Hematopoietic multipotent progenitor cell (in vitro differentiated cells): ENCODE measurements around the gene PARD3. TPM values are rescaled to one million over a fixed set of nuclear protein-coding genes. Genes with fewer than 3 reads are reported as not detected.

Source experiments
- DNase-seq, 3 donors: peaks; one replicate each; pipeline ENCODE4 v3.0.0-alpha.2; 2011 to 2015; ENCODE audit warnings: low read depth in 2 of 3, low spot score in 2 of 3
- total RNA-seq: library from RNA; depleted of rRNA; stranded (reverse); fragments of >200 nt; gene quantifications from one replicate; pipeline ENCODE4 v1.2.3, GENCODE V29; 2012

Gene PARD3
- total RNA-seq, 1 donor: 3.2 TPM

DNA sequence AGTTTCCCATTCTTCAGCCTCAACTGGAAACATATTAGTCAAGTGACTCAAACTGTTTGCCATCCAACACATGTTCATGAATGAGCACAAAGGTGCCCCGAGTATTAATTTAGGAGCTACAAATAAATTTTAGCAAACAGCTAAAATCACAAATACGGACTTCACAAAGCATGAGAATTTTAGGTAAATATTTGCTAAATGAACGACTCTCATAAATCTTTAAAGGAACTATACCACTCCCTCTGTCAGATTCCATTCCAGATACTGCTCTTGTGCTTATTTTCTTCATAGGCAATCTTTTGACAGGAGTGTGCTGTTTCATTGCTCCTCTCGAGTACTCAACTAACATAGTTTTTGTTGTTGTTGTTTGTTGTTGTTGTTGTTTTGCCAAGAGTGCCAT lies 330.9 kb downstream of the PARD3 start:
- DNase-seq: no peak

DNA sequence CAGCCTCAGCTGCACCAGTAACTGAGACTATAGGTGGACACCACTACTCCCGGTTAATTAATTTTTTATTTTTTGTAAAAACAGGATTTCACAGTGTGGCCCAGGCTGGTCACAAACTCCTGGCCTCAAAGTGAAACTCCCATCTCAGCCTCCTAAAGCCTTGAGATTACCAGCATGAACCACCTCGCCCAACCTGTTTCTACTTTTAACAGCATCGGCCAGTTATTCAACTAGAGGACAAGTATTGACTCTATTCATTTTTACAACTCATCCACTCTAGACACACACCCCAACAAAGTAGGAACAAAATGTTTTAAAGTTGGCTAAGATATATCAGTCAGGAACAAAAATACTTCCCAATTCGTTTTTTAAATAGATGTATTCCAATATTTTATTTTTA lies 334.8 kb downstream of the PARD3 start:
- DNase-seq: no peak

DNA sequence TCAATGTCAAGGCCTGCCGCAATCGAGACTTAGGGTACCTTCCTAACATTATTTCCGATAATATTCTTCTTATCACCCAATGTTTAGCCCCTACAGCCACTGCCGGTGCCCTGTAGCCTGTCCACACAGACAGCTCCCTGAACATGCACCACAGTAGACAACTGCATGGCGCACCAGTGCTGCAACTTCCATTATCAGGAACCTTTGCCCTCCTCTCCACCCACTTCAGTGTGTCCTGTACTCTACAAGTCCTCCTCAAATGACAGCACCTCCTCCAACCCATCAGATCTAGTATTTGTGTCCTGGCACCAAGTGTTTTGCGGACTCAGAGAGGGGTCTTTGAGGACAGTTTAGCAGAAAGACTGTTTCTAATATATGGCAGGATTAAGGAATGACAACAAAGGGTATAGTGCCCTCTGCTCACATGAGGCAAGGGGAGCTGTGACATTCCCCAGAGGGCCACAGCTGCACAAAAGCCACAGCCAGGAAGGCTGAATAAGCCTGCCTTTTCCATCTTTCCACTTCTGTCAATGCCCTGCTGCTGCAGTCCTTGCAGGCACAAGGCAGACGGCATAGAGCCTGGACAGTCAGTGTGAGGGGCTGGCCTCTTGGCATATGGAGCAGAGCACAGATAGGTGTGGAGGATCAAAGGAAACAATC lies 335.4 kb downstream of the PARD3 start:
- DNase-seq: no peak

DNA sequence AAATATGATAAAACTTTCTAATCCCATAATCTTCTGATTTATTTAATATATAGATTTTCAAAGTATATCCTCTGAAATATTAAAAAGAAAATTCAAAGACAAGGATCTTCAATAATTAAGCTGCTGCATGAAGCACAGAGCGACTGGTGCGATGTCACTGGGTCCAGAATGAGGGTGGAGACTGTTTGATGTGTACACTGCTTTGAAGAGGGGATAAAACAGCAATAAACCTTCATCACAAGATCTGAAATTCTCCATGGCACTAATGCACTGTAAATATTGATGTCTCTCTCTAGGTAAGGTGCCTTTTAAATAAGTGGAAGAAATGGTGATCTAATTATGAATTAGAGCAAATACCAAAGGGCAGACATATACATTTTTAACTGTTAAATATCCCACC lies 337.8 kb downstream of the PARD3 start:
- no peak for DNase-seq

DNA sequence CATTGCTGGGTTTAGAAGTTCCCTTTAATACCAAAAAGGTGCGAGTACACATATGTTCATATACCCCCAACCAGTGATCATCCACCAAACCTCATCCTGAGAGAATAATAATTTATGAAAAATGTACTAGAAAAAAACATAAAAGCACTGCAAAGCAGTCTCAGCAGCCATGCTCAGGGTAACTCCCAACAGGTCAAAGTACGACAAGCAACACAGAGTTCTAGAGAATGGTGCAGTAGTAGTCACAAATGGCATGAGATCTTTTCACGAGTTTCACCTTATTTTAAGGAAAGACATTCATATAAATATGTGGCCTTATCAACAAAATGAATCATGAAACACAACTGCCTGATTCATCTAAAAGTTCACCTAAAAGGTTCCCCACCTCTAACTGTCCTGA lies 338.5 kb downstream of the PARD3 start:
- DNase-seq: no peak

DNA sequence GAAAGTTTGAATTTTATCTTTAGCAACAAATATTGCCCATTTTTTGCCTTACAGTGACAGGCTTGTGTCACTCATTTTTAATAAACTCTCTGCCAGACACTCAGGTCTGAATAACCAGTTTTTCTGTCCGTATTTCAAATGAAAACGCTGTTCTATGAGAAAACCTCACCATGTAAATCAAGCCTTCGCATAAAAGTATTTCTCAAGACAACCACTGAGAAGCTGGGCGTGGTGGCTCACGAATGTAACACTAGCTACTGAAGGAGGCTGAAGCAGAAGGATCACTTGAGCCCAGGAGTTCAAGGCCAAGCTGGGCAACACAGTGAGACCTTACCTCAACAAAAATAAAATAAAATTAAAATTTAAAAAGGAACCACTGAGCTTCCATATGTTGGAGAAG lies 339.3 kb downstream of the PARD3 start:
- DNase-seq: no peak

DNA sequence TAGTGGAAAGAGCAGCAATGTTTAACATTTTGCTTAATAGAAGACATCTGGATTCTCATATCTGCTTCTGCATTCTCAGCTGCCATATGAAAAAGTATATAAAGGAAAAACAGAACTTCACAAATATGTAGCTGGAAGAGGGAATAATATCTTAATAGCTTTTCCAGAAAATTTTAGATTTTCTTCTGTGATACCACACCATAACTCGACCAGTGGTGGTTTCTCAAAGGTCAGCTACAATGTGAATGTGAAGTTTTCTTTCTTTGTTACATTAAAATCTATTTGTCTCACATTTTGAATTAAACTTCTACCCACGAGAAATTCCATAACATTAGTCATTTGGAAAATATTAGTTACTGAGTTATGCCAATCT lies 339.8 kb downstream of the PARD3 start:
- no peak for DNase-seq

DNA sequence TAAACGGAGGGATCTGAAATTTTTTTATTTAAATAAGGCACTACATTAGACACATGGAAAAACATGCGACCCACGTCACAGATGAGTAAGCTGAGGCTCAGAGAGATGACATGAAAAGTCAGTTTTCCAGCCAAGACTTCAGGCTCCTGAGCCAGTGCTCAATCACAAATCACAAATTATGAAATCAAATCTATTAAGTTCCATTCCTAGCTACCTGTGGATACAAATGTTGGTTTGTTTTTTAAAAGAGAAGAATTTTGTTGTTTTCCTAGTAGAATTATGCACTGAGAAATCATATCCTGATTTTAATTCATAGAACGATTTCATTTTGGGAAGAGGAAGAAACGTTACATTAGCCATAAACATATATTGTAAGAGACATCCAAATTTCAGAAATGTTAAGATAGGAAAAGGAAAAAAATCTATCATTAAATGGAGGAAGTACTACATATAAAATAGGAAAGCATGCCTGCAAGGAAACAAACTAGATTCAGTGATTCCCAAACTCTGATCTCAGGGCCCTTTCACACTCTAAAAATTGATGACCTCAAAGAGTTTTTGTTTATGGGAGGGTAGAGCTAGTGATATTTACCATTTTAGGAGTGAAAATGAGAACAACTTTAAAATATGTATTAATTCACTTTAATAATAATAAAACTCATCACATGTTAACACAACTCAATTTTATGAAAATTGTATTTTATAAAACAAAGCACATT lies 340.4 kb downstream of the PARD3 start:
- DNase-seq: no peak

DNA sequence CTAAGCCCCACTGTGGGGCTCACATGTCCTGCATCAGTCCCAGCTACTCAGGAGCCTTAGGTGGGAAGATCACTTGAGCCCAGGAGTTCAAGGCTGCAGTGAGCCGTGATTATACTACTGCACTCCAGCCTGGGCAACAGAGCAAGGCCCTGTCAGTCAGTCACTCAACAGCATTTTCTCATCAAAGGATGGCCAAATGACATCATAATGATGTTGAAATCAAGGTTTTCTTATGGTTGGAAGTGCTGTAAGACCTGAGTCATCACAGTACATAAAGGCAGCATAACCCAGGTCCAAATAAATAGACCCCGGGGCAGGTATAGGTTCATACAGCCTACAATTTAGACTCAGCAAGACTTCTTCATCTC lies 341.1 kb downstream of the PARD3 start:
- no peak for DNase-seq

DNA sequence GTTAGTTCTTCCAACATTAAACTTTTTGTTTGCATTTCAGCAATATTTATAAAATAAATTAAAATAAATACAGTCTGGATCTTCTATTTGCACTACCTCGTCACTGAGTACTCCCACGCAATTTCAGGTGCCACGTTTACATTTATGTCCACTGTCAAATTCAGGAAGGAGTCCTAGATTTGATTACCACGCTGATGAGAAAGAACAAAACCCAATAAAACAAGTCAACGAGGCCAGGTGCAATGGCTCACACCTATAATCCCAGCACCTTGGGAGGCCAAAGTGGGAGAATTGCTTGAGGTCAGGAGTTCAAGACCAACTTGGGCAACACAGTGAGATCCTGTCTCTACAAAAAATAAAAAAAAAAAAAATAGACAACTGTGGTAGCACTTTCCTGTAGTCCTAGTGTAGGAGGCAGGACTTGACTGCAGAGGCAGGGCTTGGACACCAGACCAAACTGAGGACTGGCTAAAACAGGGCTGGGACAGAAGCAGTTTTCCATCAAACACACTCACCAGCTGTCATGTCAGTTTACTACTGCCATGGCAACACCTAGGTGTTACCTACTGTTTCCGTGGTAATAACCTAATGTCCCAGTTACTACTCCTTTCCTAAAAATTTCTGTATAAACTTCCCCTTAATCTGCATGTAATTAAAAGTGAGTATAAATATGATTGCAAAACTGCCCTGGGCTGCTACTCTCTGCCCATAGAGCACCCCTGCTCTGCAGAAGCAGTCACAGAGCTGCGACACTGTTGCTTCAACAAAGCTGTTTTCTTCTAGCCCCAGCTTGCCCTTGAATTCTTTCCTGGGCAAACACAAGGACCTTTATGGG lies 341.7 kb downstream of the PARD3 start:
- DNase-seq: no peak

DNA sequence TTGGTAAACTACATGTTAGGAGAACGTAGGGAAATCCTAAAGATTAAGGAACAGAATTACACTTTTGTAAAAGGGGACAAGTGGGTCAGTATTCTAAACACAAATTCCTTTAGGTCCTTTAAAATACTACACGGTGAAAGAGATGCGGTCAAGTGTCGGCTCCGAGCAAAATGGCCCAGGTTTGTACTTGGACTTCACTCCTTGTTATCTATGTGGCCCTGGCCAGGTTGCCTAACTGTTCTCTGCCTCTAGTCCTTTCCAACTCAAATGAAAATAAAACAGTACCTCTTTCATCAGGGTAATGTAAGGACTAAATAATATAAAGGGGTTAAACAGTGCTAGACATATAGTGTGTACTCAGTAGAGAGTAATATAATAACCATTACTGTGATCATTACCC lies 344.8 kb downstream of the PARD3 start:
- DNase-seq: no peak

DNA sequence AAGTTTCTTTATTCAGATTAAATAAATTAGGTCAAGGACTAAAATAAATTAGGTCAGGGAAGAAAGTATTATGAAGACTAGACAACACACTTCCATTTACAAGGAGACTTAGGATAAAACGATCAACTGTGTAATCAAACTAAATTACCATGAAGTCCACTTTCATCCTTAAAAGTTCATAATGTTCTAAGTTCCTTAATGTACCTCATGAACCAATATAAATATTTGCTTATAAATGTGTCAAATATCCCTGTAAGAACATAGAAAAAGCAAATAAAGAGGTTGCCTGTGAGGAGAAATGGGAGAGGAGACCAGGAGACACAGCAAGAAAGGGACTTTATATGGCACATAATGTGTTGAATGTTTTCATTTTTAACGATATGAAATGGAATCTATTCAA lies 345.6 kb downstream of the PARD3 start:
- DNase-seq: no peak

DNA sequence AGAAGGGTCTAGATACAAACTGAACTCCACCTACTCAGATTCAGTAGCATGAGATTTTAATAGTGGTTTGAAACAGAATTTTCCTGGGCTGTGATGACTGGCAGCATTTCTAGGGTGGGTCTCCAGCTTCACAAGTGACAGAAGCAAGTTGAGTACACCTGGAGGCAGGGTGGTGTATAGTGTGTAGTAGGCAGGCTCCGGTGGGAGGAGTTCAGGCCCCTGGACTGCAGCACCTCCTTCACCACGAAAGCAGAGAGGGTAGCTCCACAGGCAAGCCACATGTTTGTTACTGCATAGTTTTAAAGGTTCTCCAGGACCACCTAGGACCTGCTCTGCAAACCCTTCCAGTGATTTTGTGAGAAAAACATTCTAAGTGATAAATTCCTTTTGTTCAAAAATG lies 347.2 kb downstream of the PARD3 start:
- no peak for DNase-seq

DNA sequence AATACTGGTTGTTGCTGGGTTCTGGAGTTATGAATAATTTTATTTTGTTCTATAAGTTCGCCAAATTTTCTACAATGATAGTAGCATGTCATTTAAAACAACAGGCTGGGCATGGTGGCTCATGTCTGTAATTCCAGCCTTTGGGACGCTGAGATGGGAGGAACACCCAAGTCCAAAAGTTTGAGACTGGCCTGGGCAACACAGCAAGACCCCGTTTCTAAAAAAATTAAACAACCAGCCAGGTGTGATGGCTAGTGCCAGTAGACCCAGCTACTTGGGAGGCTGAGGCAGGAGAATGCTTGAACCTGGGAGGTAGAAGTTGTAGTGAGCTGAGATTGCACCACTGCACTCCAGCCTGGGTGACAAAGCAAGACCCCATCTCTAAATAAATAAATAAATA lies 347.7 kb downstream of the PARD3 start:
- DNase-seq: no peak

DNA sequence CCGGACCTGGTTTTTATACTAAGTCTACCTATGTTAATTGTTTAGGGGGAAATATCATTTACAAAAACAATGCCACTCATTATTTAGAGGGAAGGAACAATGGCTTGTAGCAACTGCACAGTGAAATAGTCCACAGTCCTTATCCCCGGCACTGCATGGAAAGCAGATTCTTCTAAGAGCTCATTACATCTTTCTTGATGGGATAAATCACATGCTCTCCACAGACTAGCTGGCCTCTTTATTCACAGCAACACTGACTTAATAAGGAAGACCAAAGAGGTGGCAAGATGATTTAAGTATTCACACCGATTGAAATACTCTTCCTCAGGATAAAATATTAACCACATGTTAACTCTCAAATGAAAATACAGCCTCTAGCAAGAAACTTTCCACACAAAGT lies 349.4 kb downstream of the PARD3 start:
- DNase-seq: no peak

DNA sequence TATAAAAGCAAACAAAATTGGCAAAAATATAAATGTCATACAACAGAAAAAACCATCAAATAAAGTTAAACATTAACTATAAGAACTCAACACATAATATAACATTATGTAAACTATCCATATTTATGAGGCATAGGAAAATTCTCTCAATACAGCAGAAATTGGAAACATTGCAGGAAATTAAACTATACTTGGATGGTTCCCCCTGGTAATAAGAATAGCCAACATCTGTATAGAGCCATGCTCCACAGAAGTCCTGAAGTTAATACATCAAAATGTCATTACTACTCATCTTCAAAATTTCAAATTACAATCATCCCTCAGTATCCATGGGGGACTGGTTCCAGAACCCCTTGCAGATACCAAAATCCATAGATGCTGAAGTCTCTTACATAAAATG lies 350.5 kb downstream of the PARD3 start:
- no peak for DNase-seq

DNA sequence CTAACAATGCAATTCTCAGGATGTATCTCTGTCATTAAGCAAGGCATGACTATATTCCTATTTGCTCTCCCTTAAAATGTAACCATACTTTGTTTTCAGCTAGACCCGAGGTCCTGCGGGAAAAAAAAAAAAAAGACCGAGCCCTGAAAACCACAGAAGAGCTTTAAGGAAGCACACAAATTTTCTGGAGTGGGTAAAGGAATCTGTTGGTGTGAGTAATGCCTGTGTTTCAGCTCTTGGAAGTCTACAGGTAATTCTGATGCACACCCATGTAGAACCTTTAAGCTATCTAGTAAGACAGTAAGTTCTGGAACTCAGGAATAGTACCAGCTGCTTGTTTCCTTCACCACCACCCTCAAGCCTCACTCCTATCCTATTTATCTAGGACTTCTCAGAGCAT lies 351.1 kb downstream of the PARD3 start:
- DNase-seq: no peak

DNA sequence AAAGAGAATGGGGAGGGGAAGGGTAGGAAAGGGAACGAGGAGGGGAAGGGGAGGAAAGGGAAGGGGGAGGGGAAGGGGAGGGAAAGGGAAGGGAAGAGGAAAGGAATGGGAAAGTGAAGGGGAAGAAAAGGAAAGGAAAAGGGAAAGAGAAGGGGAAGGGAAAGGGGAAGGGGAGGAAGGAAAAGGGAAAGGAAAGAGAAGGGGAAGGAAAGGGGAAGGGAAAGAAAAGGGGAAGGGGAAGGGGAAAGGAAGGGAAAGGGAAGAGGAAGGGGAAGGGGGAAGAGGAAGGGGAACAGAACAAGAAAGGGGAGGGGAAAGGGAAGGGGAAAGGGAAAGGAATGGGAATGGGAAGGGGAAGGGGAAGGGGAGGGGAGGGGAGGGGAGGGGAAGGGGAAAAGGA lies 352.1 kb downstream of the PARD3 start:
- no peak for DNase-seq

DNA sequence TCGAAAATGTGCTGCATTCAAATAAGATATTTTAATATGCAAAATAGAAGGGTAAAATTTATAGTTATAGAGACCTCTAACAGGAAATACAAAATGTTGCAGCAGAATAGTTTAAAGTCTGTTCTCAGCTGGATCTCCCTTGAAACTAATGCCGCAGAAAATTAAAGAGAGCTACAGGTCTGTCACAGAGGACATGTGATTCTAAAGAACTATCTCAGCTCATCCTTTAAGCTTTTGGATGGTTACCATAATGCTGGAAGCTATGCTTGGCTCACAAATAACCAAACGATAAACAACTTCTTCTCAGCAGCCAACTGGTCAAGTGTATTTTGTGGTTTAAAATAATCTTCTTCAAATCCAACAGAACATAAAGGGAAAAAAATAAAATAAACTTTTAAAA lies 353.0 kb downstream of the PARD3 start:
- no peak for DNase-seq

DNA sequence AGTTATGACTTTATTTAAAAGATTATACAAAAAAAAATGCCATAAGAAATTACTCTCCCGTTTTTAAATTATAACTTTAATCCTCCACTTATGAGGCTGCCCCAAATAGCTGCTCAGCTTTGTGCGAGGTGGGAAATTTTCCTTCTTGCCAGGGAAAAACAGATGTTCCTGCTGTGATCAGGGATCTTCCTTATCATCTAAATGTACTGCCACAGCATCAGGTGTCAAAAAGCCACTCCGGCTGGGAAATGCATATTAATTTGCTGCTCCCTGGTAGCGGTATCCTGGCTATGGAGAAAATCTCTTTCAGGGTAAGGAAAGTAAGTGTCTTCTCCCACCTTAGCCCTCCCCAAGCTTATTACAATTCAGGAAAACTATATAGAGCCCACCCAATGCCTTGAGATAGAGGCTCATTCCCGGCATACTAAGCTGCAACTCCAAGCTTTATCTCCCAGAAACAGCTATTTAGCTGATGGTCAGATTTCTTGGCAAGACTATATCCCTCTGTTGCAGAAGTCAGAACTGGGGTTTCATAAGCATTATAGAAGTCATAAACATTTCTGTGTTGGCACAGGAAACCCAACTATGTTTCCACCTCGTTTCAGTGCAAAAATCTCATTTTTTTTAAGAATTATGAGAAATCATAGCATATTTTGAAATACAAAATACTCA lies 360.4 kb downstream of the PARD3 start:
- DNase-seq: no peak

DNA sequence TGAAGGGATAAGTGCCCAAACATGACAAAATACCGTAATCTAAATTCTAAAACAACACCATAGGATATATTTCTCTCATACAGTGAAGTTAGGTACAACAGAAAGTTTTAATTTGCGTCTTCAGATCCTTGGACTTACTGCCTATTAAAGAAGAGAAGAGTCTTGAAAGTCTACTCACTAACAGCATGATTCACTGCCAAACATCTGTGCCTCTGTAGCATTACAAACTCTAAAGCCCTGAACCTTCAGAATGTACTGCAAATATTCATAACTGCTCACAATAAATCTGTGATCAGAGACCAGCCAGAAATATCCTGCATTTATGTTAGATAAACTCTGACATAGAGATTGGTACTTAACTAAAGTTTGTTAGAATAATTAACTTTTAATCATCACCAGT lies 365.3 kb downstream of the PARD3 start:
- no peak for DNase-seq
